Karpas-422 (cell line): Measurements from ENCODE around the gene WNT3A. TPM values are rescaled to one million over a fixed set of nuclear protein-coding genes. Genes with fewer than 3 reads are reported as not detected.

Experiments used
- DNase-seq: peaks from one replicate; pipeline ENCODE4 v3.0.0-alpha.2; 2015
- H2AFZ ChIP-seq: fragments of 200-600 bp; sonication (generic); 2 replicates; pipeline ENCODE4 v1.6.1; 2014; ENCODE audit warnings: antibody characterized with exemption, low read length, mixed read lengths
- H3K27ac ChIP-seq: fragments of 200-600 bp; sonication (generic); 2 replicates; pipeline ENCODE4 v1.5.1; 2014; ENCODE audit warnings: mild to moderate bottlenecking, low read length, moderate library complexity
- H3K27me3 ChIP-seq: fragments of 200-600 bp; sonication (generic); 2 replicates; pipeline ENCODE4 v1.6.1; 2014; ENCODE audit warnings: low read length, mixed read lengths
- H3K36me3 ChIP-seq: fragments of 200-600 bp; sonication (generic); 2 replicates; pipeline ENCODE4 v1.6.1; 2014; ENCODE audit warnings: low read length, mixed read lengths; ENCODE audit not compliant: insufficient read depth
- H3K4me1 ChIP-seq: fragments of 200-600 bp; sonication (generic); 2 replicates; pipeline ENCODE4 v1.6.1; 2014; ENCODE audit warnings: mild to moderate bottlenecking, low read length, mixed read lengths
- H3K4me2 ChIP-seq: fragments of 200-600 bp; sonication (generic); 2 replicates; pipeline ENCODE4 v1.6.1; 2014; ENCODE audit warnings: low read length, low read depth, mild to moderate bottlenecking; ENCODE audit not compliant: poor library complexity, severe bottlenecking
- H3K4me3 ChIP-seq: fragments of 200-600 bp; sonication (generic); 2 replicates; pipeline ENCODE4 v1.5.1; 2014; ENCODE audit warnings: mild to moderate bottlenecking, antibody characterized with exemption, low read length, mixed read lengths
- H3K79me2 ChIP-seq: fragments of 200-600 bp; sonication (generic); 2 replicates; pipeline ENCODE4 v1.6.1; 2014; ENCODE audit warnings: mild to moderate bottlenecking, low read length, mixed read lengths
- H3K9ac ChIP-seq: fragments of 200-600 bp; sonication (generic); 2 replicates; pipeline ENCODE4 v1.6.0; 2014; ENCODE audit warnings: low read length
- H3K9me2 ChIP-seq: fragments of 200-600 bp; sonication (generic), shearing (Covaris generic); replicated peaks from 2 replicates; pipeline ENCODE4 v1.6.0; 2014; ENCODE audit warnings: mild to moderate bottlenecking, low read length, moderate library complexity; ENCODE audit not compliant: insufficient read depth
- H3K9me3 ChIP-seq: fragments of 300-700, 200-600 bp; sonication (generic); 2 replicates; pipeline ENCODE4 v1.6.1; 2014; ENCODE audit warnings: low read length, mixed read lengths
- H4K20me1 ChIP-seq: fragments of 200-600 bp; sonication (generic); 2 replicates; pipeline ENCODE4 v1.6.1; 2014; ENCODE audit warnings: mild to moderate bottlenecking, antibody characterized with exemption, low read length, low read depth; ENCODE audit not compliant: insufficient read depth
- total RNA-seq: library from RNA; depleted of rRNA; stranded (reverse); fragments of >200 nt; shearing (Covaris generic); gene quantifications from 2 replicates; pipeline ENCODE4 v1.2.3, GENCODE V29; 2014; ENCODE audit warnings: low replicate concordance

WNT3A gene
- total RNA-seq, 1 experiment from 2014 or later = not detected

DNA sequence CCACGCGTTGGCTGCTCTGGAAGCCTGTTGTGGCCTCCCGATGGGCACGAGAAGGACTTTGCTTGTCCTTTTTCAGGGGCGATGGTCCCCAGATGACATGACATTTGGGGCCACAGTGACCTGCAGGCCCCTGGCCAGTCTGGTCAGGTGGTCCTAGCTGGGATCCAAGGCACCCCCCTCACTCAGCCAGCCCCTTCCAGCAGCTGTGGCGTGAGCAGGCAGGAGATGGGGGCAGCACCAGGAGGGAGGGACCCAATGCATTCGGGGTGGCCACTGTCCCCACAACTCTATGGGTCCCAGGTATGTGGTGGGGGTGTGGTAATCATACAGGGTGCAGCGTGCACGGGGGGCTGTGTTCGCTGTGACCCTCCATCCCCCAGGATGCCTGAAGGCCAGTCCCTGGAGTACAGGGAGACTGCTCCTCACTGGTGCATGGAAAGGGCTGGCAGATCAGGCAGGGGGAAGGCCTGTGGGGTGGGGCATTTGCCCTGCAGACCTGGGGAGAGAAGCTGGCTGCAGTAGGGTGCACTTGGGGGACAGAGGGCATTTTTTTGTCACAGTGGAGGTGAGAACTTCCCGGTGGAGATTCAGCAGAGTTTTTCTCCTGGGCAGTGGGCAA lies 31.7 kb downstream of the WNT3A start:
- Histone ChIP-seq H3K4me3 (no peak overlapping the region), H3K79me2 (no peaks in the 10 kb centered on the region), H3K27ac (no peak overlapping the region), H3K4me1 (no peaks in the 10 kb centered on the region), H3K27me3 (no peaks in the 10 kb centered on the region), H3K9me3 (no peaks in the 10 kb centered on the region), H4K20me1 (no peaks in the 10 kb centered on the region), H3K9ac (no peak overlapping the region), H3K9me2 (no peaks in the 10 kb centered on the region), H3K36me3 (no peaks in the 10 kb centered on the region), H2AFZ (no peak overlapping the region), H3K4me2 (no peak overlapping the region)
- DNase-seq = no peak

DNA sequence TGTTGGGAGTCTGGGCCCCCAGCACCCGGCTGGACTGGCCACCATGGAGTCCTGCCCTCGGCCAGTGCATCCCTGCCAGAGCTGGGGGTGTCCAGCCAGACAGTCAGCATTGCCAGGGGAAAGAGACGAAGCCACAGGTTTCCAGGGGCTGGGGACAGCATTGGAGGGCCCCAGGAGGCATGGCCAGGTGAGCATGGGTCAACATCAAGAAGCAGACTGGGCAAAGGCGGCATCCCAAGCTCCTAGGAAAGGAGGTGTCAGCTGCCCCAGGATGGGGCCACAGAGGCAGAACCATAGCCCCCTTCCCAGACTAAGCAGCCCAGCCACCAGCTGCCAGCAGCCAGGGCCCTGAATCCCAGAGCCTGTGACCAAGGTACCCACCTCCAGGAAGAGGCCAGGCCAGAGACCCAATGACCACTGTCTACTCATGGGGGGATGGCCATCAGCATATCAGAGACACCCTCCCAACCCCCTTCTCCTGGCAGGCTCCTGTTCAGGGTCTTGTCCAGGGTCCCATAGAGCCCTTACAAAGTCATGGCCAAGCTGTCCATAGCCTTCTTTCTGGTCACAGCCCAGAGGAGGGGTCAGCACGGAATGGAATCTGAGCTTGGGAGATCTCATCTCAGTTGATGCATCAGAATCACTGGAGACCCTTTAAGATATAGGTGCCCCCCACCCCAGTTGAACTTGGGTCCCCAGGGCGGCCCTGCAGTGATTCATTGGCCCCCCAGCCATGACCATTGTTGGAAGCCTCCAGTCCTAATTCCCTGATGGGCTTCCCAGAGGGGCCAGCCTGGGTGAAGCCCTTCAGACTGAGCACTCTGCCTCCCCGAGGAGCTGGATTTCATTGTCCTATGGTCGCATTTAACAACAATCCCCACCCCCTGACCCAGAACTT lies 32.5 kb downstream of the WNT3A start:
- no peak for DNase-seq

DNA sequence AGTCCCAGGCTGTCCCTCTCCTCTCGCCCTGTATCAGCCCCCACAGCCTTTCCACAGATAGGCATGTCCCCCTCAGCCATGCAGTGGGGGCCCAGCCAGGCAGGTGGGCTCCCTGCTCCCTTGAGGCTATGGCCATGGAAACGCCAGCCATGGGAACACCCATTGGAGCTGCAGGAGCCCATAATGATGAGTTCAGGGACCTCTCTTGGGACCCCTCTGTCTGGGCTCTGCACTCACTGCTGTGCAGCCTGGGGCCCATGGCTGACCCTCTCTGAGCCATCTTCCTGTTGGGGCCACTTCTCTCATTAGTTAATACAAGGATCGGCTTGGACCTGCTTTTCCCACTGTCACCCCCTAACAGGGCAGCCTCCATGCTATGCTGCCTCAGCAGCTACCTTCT lies 33.2 kb downstream of the WNT3A start:
- H3K79me2 ChIP-seq = no peaks in the 10 kb centered on the region
- H3K9me3 ChIP-seq = no peaks in the 10 kb centered on the region
- no peaks in the 10 kb centered on the region for H3K4me1 ChIP-seq
- H2AFZ ChIP-seq = no peak overlapping the region
- H3K4me2 ChIP-seq = no peak overlapping the region
- no peaks in the 10 kb centered on the region for H3K27me3 ChIP-seq
- no peaks in the 10 kb centered on the region for H3K9me2 ChIP-seq
- H3K27ac ChIP-seq = no peak overlapping the region
- no peaks in the 10 kb centered on the region for H4K20me1 ChIP-seq
- DNase-seq = no peak
- H3K4me3 ChIP-seq = no peak overlapping the region
- H3K9ac ChIP-seq = no peak overlapping the region
- no peaks in the 10 kb centered on the region for H3K36me3 ChIP-seq

More for the DNA sequence above, 32.5 kb downstream of the WNT3A start:
- H3K9me3 ChIP-seq = no peaks in the 10 kb centered on the region
- no peaks in the 10 kb centered on the region for H3K36me3 ChIP-seq
- no peaks in the 10 kb centered on the region for H3K4me1 ChIP-seq
- H3K9me2 ChIP-seq = no peaks in the 10 kb centered on the region
- no peak overlapping the region for H3K4me2 ChIP-seq
- no peak overlapping the region for H3K4me3 ChIP-seq
- H3K79me2 ChIP-seq = no peaks in the 10 kb centered on the region
- no peak overlapping the region for H2AFZ ChIP-seq
- H3K9ac ChIP-seq = no peak overlapping the region
- no peaks in the 10 kb centered on the region for H4K20me1 ChIP-seq
- H3K27ac ChIP-seq = no peak overlapping the region
- H3K27me3 ChIP-seq = no peaks in the 10 kb centered on the region

DNA sequence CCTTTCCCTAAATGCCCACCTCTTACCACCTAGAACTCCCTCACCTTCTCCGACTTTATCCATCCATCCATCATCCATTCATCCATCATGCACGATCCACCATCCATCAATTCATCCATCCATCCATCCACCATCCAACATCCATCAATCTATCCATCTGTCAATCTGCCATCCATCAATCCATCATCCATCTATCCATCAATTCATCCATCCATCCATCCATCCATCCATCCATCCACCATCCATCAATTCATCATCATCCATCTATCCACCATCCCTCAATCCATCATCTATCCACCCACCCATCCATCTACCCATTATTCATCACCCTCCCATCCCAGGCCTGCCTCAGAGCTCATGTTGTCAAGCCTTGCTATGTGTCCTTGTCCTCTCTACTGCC lies 34.5 kb downstream of the WNT3A start:
- Histone ChIP-seq H3K9me2 (no peaks in the 10 kb centered on the region), H2AFZ (no peak overlapping the region), H3K27me3 (no peaks in the 10 kb centered on the region), H3K9me3 (no peaks in the 10 kb centered on the region), H3K79me2 (no peaks in the 10 kb centered on the region), H3K4me3 (no peak overlapping the region), H3K4me1 (no peaks in the 10 kb centered on the region), H4K20me1 (no peaks in the 10 kb centered on the region), H3K27ac (no peak overlapping the region), H3K9ac (no peak overlapping the region), H3K36me3 (no peaks in the 10 kb centered on the region), H3K4me2 (no peak overlapping the region)
- no peak for DNase-seq

DNA sequence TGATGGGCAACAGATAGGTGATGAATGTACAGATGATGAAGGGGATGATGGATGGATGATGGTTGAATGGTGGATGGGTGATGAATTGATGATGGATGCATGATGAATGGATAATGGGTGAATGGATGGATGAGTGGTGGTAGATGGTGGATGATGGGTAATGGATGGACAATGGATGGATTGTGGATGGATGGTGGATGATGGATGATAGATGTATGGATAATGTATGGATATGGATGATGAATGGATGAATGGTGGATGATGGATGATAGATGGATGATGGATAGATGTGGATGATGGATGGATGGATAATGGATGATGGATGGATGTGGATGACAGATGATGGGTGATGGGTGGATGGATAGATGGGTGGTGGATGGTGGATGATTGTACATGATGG lies 35.7 kb downstream of the WNT3A start:
- Histone ChIP-seq H3K79me2 (no peaks in the 10 kb centered on the region), H3K9ac (no peak overlapping the region), H3K27ac (no peak overlapping the region), H3K9me3 (no peaks in the 10 kb centered on the region), H4K20me1 (no peaks in the 10 kb centered on the region), H3K4me2 (no peak overlapping the region), H3K36me3 (no peaks in the 10 kb centered on the region), H3K4me3 (no peak overlapping the region), H3K27me3 (no peaks in the 10 kb centered on the region), H3K9me2 (no peaks in the 10 kb centered on the region), H2AFZ (no peak overlapping the region), H3K4me1 (no peaks in the 10 kb centered on the region)
- no peak for DNase-seq

DNA sequence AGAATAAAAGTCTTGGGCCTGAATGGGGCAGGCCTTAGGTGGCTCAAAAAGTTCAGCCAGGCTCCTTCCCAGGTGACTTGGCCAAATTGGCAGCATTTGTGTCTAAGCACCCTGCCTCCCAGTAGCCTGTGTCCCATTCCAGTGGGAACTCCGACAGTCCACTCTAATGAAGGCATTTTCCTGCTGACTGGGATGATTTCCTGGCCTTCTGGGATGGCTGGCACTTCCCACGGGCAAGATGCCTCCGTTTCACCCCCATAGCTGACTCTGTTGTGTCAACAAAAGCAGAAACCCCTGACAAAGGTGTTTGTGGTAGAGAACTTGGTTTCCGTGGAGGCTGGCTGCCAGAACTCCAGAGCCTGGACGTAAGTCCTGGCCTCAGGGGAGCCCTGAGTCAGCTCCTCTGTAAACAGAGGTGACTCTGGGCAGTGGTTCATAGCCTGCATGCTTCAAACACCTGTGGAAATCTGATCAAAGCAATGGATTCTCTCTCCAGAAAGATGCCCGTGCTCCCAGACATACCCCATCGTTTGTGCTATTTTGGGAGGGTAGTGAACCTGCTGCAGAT lies 36.6 kb downstream of the WNT3A start:
- Histone ChIP-seq H3K4me3 (no peak overlapping the region), H3K4me2 (no peak overlapping the region), H3K79me2 (no peaks in the 10 kb centered on the region), H4K20me1 (no peaks in the 10 kb centered on the region), H3K9ac (no peak overlapping the region), H2AFZ (no peak overlapping the region), H3K9me2 (no peaks in the 10 kb centered on the region), H3K36me3 (no peaks in the 10 kb centered on the region), H3K27me3 (no peaks in the 10 kb centered on the region), H3K27ac (no peak overlapping the region), H3K9me3 (no peaks in the 10 kb centered on the region), H3K4me1 (no peaks in the 10 kb centered on the region)
- DNase-seq = no peak

DNA sequence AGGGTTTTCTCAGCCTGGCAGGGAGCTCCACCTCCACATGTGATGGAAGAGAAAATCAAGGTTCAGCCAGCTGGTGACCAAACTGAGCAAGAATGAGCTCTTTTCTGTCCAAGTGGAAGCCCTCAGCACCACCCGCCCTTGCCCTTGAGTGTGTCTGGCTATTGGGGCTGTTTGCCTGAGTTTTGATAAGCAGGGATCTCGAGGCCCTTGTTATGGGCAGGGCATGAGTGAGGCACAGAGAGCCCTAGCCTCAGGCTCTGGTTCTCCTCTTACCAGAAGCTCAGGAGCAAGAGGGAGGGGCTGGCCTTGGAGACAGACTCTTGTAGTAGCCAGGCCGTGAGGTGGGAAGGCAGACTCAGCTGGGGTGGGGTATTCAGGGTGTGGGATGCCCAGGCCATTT lies 38.2 kb downstream of the WNT3A start:
- H4K20me1 ChIP-seq = no peaks in the 10 kb centered on the region
- H3K4me3 ChIP-seq = no peak overlapping the region
- no peaks in the 10 kb centered on the region for H3K9me3 ChIP-seq
- no peaks in the 10 kb centered on the region for H3K79me2 ChIP-seq
- H3K9ac ChIP-seq = no peak overlapping the region
- H3K9me2 ChIP-seq = no peaks in the 10 kb centered on the region
- no peaks in the 10 kb centered on the region for H3K27me3 ChIP-seq
- no peak overlapping the region for H3K27ac ChIP-seq
- no peaks in the 10 kb centered on the region for H3K4me1 ChIP-seq
- no peaks in the 10 kb centered on the region for H3K36me3 ChIP-seq
- no peak overlapping the region for H3K4me2 ChIP-seq
- H2AFZ ChIP-seq = no peak overlapping the region
- no peak for DNase-seq

DNA sequence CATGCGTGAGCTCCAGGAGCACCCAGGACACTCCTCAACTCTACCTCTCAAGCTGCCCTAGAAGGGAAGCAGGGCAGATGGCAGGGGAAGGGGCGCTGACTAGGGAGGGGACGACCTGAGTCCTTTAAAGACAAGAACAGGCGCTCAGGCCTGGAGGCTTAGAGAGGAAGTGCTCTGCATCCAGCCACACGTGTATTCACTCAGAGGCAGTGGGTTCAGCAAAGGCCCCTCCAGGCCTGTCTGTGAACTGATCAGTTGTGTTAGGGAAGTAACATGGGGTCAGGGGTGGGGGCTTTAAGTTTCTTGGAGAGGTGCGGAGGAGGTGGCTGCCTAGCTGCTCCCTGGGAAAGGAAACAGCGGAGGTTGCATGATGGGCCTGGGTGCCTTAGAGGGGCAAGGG lies 38.6 kb downstream of the WNT3A start:
- Histone ChIP-seq H3K27ac (no peak overlapping the region), H3K9me3 (no peaks in the 10 kb centered on the region), H3K36me3 (no peaks in the 10 kb centered on the region), H4K20me1 (no peaks in the 10 kb centered on the region), H2AFZ (no peak overlapping the region), H3K9me2 (no peaks in the 10 kb centered on the region), H3K79me2 (no peaks in the 10 kb centered on the region), H3K9ac (no peak overlapping the region), H3K27me3 (no peaks in the 10 kb centered on the region), H3K4me2 (no peak overlapping the region), H3K4me1 (no peaks in the 10 kb centered on the region), H3K4me3 (no peak overlapping the region)
- DNase-seq = no peak
